ENCODE measurements around the gene CD300LG.
A peak's percentile ranks its signal among the peaks of the same experiment; 100 is the strongest.

The CD300LG gene

DNA sequence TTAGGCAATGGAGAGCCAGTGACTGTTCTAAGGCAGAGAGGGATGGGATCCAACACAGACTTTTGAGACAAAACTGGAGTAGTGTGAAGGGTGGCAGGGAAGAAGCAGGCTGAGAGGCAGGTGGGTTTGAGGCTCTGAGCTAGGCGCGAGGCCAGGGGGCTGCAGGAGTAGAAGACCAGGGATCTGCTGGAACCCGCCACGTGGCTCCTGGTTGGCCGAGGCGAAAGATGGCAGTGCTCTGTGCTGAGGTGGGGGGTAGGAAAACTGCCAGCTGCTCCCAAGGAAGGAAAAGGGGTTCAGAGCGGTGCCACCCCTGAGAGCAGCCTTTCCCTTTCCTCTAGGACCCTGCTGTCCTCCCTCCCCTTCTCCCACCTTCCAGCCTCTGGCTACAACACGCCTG lies 5.6 kb downstream of the CD300LG start:
- Histone ChIP-seq H3K36me3 (replicated peaks in 1 of 2; ENCODE audit: control insufficient read depth in 2 of 2, insufficient read depth in 2 of 2, low read length in 2 of 2) (no peaks in the 10 kb centered on the region), H3K4me1 (ENCODE audit: control insufficient read depth in 2 of 2, insufficient read depth in 1 of 2, low read depth in 1 of 2, low read length in 2 of 2) (no peaks in the 10 kb centered on the region), H3K27ac (replicated peaks; ENCODE audit: low read length) (no peak overlapping the region), H3K4ac (ENCODE audit: low read length) (no peak overlapping the region), H3K4me3 (ENCODE audit: low read length in 2 of 2) (no peak overlapping the region), H3K9me3 (replicated peaks in 1 of 2; ENCODE audit: control insufficient read depth in 2 of 2, insufficient read depth in 1 of 2, low read depth in 1 of 2, low read length in 2 of 2) (no peaks in the 10 kb centered on the region), H4K8ac (ENCODE audit: low read depth, low read length) (no peak overlapping the region), H3K9ac (ENCODE audit: low read depth, low read length, poor library complexity) (no peak overlapping the region), H3K27me3 (ENCODE audit: control insufficient read depth in 3 of 3, insufficient read depth in 3 of 3, low read depth in 1 of 3, low read length in 3 of 3) (peaks cover 0 to 56% (median 0%) of the 10 kb centered on the region in 3 experiments), H2BK15ac (ENCODE audit: low read length) (peak overlapping the region; percentile 27), H3K18ac (ENCODE audit: low read length) (no peak overlapping the region), H2AK5ac (ENCODE audit: low read depth, low read length) (no peak overlapping the region), H3K79me1 (ENCODE audit: low read depth, low read length) (no peaks in the 10 kb centered on the region), H3K14ac (ENCODE audit: low read length) (no peak overlapping the region), H2BK5ac (ENCODE audit: low read length) (no peak overlapping the region), H3K23ac (ENCODE audit: low read depth, low read length, poor library complexity) (no peak overlapping the region), H2BK12ac (ENCODE audit: low read length) (no peak overlapping the region), H3K4me2 (ENCODE audit: insufficient read depth, low read length, poor library complexity, severe bottlenecking) (no peak overlapping the region), H4K91ac (ENCODE audit: low read depth, low read length, poor library complexity) (no peak overlapping the region), H2BK120ac (ENCODE audit: low read depth, low read length) (no peak overlapping the region), H2AFZ (ENCODE audit: low read length) (no peak overlapping the region)
- no CpG with 5 or more reads among the region's 8 CpGs for WGBS, 2 donors (ENCODE audit: extremely low coverage in 2 of 2, insufficient read length in 2 of 2, insufficient replicate concordance in 1 of 2)
- no peak for DNase-seq (ENCODE audit: low spot score)

DNA sequence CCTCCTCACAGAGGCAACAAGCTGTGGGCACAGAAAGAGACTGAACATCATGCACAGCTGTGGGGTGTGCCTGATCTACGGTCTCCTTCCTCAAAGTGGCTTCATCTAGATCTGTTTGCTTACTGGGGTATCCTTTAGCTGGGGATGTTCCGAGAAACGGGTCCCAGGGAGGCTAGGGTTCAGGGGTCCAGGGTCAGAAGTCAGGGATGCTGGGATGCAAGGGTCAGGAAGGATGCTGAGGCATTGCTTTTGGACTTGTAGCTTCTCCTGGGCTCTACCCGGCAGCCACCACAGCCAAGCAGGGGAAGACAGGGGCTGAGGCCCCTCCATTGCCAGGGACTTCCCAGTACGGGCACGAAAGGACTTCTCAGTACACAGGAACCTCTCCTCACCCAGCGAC lies 6.6 kb downstream of the CD300LG start:
- no peak overlapping the region for H3K4me2 ChIP-seq (ENCODE audit: insufficient read depth, low read length, poor library complexity, severe bottlenecking)
- no CpG with 5 or more reads among the region's 7 CpGs for WGBS, 2 donors (ENCODE audit: extremely low coverage in 2 of 2, insufficient read length in 2 of 2, insufficient replicate concordance in 1 of 2)
- no peak for DNase-seq (ENCODE audit: low spot score)
- no peak overlapping the region for H2BK12ac ChIP-seq (ENCODE audit: low read length)
- no peak overlapping the region for H4K91ac ChIP-seq (ENCODE audit: low read depth, low read length, poor library complexity)
- no peak overlapping the region for H3K4ac ChIP-seq (ENCODE audit: low read length)
- H3K4me1 ChIP-seq (ENCODE audit: control insufficient read depth in 2 of 2, insufficient read depth in 1 of 2, low read depth in 1 of 2, low read length in 2 of 2), result peaks cover 4 to 9% of the 10 kb centered on the region in 2 donors
- H3K9ac ChIP-seq (ENCODE audit: low read depth, low read length, poor library complexity), result no peak overlapping the region
- H2AK5ac ChIP-seq (ENCODE audit: low read depth, low read length), result peak overlapping the region; percentile 9
- no peaks in the 10 kb centered on the region for H3K9me3 ChIP-seq (replicated peaks in 1 of 2; ENCODE audit: control insufficient read depth in 2 of 2, insufficient read depth in 1 of 2, low read depth in 1 of 2, low read length in 2 of 2)
- no peak overlapping the region for H4K8ac ChIP-seq (ENCODE audit: low read depth, low read length)
- no peak overlapping the region for H3K27ac ChIP-seq (replicated peaks; ENCODE audit: low read length)
- H3K4me3 ChIP-seq (ENCODE audit: low read length in 2 of 2), result no peak overlapping the region
- H2BK5ac ChIP-seq (ENCODE audit: low read length), result no peak overlapping the region
- no peak overlapping the region for H3K23ac ChIP-seq (ENCODE audit: low read depth, low read length, poor library complexity)
- H2BK120ac ChIP-seq (ENCODE audit: low read depth, low read length), result no peak overlapping the region
- no peak overlapping the region for H3K18ac ChIP-seq (ENCODE audit: low read length)
- H3K14ac ChIP-seq (ENCODE audit: low read length), result no peak overlapping the region
- no peak overlapping the region for H2BK15ac ChIP-seq (ENCODE audit: low read length)
- no peaks in the 10 kb centered on the region for H3K79me1 ChIP-seq (ENCODE audit: low read depth, low read length)
- peaks cover 0 to 51% (median 0%) of the 10 kb centered on the region in 3 experiments for H3K27me3 ChIP-seq (ENCODE audit: control insufficient read depth in 3 of 3, insufficient read depth in 3 of 3, low read depth in 1 of 3, low read length in 3 of 3)
- H2AFZ ChIP-seq (ENCODE audit: low read length), result no peak overlapping the region
- no peaks in the 10 kb centered on the region for H3K36me3 ChIP-seq (replicated peaks in 1 of 2; ENCODE audit: control insufficient read depth in 2 of 2, insufficient read depth in 2 of 2, low read length in 2 of 2)

DNA sequence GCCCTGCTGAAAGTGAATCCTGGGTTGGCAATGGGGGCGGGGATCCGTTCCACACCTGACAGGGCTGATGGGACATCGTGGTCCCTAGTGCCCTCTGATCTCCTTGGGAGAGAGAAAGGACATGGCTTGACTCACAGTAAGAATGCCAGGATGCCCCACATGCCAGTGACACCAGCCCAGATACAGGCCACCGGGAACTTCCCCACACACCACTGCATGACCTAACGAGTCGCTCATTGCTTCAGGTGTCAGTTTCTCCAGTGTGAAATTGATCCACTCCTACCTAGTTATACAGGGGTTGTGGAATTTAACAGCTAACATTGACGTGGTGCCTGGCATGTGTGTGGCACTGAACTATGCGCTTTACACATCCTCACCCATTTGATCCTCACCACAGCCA lies 7.5 kb downstream of the CD300LG start:
- H3K9ac ChIP-seq (ENCODE audit: low read depth, low read length, poor library complexity), result peak overlapping the region; percentile 6
- no peak overlapping the region for H3K4me2 ChIP-seq (ENCODE audit: insufficient read depth, low read length, poor library complexity, severe bottlenecking)
- no peak for DNase-seq (ENCODE audit: low spot score)
- H3K23ac ChIP-seq (ENCODE audit: low read depth, low read length, poor library complexity), result no peak overlapping the region
- H2AK5ac ChIP-seq (ENCODE audit: low read depth, low read length), result no peak overlapping the region
- no peak overlapping the region for H3K4me3 ChIP-seq (ENCODE audit: low read length in 2 of 2)
- H3K36me3 ChIP-seq (replicated peaks in 1 of 2; ENCODE audit: control insufficient read depth in 2 of 2, insufficient read depth in 2 of 2, low read length in 2 of 2), result no peaks in the 10 kb centered on the region
- no peak overlapping the region for H2BK12ac ChIP-seq (ENCODE audit: low read length)
- no peak overlapping the region for H2AFZ ChIP-seq (ENCODE audit: low read length)
- H3K18ac ChIP-seq (ENCODE audit: low read length), result no peak overlapping the region
- H3K27me3 ChIP-seq (ENCODE audit: control insufficient read depth in 3 of 3, insufficient read depth in 3 of 3, low read depth in 1 of 3, low read length in 3 of 3), result peaks cover 0 to 54% (median 0%) of the 10 kb centered on the region in 3 experiments
- H3K79me1 ChIP-seq (ENCODE audit: low read depth, low read length), result no peaks in the 10 kb centered on the region
- H2BK120ac ChIP-seq (ENCODE audit: low read depth, low read length), result no peak overlapping the region
- no peak overlapping the region for H3K14ac ChIP-seq (ENCODE audit: low read length)
- H4K8ac ChIP-seq (ENCODE audit: low read depth, low read length), result no peak overlapping the region
- no peak overlapping the region for H3K27ac ChIP-seq (replicated peaks; ENCODE audit: low read length)
- WGBS, 2 donors (ENCODE audit: extremely low coverage in 2 of 2, insufficient read length in 2 of 2, insufficient replicate concordance in 1 of 2), result no CpG with 5 or more reads among the region's 8 CpGs
- H4K91ac ChIP-seq (ENCODE audit: low read depth, low read length, poor library complexity), result no peak overlapping the region
- H3K4ac ChIP-seq (ENCODE audit: low read length), result no peak overlapping the region
- H2BK15ac ChIP-seq (ENCODE audit: low read length), result no peak overlapping the region
- H3K9me3 ChIP-seq (replicated peaks in 1 of 2; ENCODE audit: control insufficient read depth in 2 of 2, insufficient read depth in 1 of 2, low read depth in 1 of 2, low read length in 2 of 2), result no peaks in the 10 kb centered on the region
- H2BK5ac ChIP-seq (ENCODE audit: low read length), result no peak overlapping the region
- H3K4me1 ChIP-seq (ENCODE audit: control insufficient read depth in 2 of 2, insufficient read depth in 1 of 2, low read depth in 1 of 2, low read length in 2 of 2), result peaks cover 4 to 9% of the 10 kb centered on the region in 2 donors

DNA sequence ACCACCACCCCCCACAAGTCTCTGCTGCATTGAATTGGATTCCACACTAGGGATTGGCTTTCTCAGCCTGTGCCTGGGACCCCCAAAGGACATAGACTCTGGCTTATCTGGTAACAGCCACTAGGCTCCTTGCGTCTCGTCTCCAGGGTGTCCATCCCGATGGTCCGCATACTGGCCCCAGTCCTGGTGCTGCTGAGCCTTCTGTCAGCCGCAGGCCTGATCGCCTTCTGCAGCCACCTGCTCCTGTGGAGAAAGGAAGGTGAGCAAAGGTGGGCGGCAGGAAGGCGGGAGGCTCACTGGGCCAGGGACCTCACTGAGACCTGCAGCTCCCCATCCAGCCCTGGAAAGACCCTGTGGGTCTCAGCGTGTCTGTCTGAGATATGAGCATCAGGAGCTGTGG lies 8.1 kb downstream of the CD300LG start:
- no peak overlapping the region for H3K14ac ChIP-seq (ENCODE audit: low read length)
- no peak for DNase-seq (ENCODE audit: low spot score)
- no peak overlapping the region for H3K23ac ChIP-seq (ENCODE audit: low read depth, low read length, poor library complexity)
- H3K4me2 ChIP-seq (ENCODE audit: insufficient read depth, low read length, poor library complexity, severe bottlenecking), result no peak overlapping the region
- peaks cover 4 to 9% of the 10 kb centered on the region in 2 donors for H3K4me1 ChIP-seq (ENCODE audit: control insufficient read depth in 2 of 2, insufficient read depth in 1 of 2, low read depth in 1 of 2, low read length in 2 of 2)
- H3K9me3 ChIP-seq (replicated peaks in 1 of 2; ENCODE audit: control insufficient read depth in 2 of 2, insufficient read depth in 1 of 2, low read depth in 1 of 2, low read length in 2 of 2), result no peaks in the 10 kb centered on the region
- H3K18ac ChIP-seq (ENCODE audit: low read length), result peak overlapping the region; percentile 6
- H2AK5ac ChIP-seq (ENCODE audit: low read depth, low read length), result no peak overlapping the region
- H3K9ac ChIP-seq (ENCODE audit: low read depth, low read length, poor library complexity), result no peak overlapping the region
- H2BK15ac ChIP-seq (ENCODE audit: low read length), result no peak overlapping the region
- H3K4ac ChIP-seq (ENCODE audit: low read length), result no peak overlapping the region
- H3K27me3 ChIP-seq (ENCODE audit: control insufficient read depth in 3 of 3, insufficient read depth in 3 of 3, low read depth in 1 of 3, low read length in 3 of 3), result peaks cover 0 to 58% (median 0%) of the 10 kb centered on the region in 3 experiments
- no peak overlapping the region for H4K91ac ChIP-seq (ENCODE audit: low read depth, low read length, poor library complexity)
- no peaks in the 10 kb centered on the region for H3K79me1 ChIP-seq (ENCODE audit: low read depth, low read length)
- H2BK12ac ChIP-seq (ENCODE audit: low read length), result no peak overlapping the region
- H3K36me3 ChIP-seq (replicated peaks in 1 of 2; ENCODE audit: control insufficient read depth in 2 of 2, insufficient read depth in 2 of 2, low read length in 2 of 2), result no peaks in the 10 kb centered on the region
- H2AFZ ChIP-seq (ENCODE audit: low read length), result no peak overlapping the region
- H4K8ac ChIP-seq (ENCODE audit: low read depth, low read length), result no peak overlapping the region
- WGBS, 2 donors (ENCODE audit: extremely low coverage in 2 of 2, insufficient read length in 2 of 2, insufficient replicate concordance in 1 of 2), result no CpG with 5 or more reads among the region's 9 CpGs
- no peak overlapping the region for H2BK120ac ChIP-seq (ENCODE audit: low read depth, low read length)
- no peak overlapping the region for H2BK5ac ChIP-seq (ENCODE audit: low read length)
- no peak overlapping the region for H3K27ac ChIP-seq (replicated peaks; ENCODE audit: low read length)
- no peak overlapping the region for H3K4me3 ChIP-seq (ENCODE audit: low read length in 2 of 2)
